Activated CD8-positive, alpha-beta T cell treated with anti-CD3 and anti-CD28 coated beads for 36 hours (primary cell): ENCODE results near the gene TXNRD2. TPM values are rescaled to one million over a fixed set of nuclear protein-coding genes. Genes with fewer than 3 reads are reported as not detected.

Source experiments
- ATAC-seq: fragments of 200-7000 bp; cut with Tn5 transposase; one replicate; pipeline ENCODE4 v1.10.0; 2021; ENCODE audit warnings: mild to moderate bottlenecking, moderate library complexity
- CTCF ChIA-PET: fragments of 350-600 bp; sonication (Branson Sonifier 250); formaldehyde crosslinking; loops from one replicate; lab custom pipeline; 2021; ENCODE audit warnings: antibody characterized with exemption; lab: Charles Lee
- POLR2A ChIA-PET: fragments of 350-600 bp; sonication (Branson Sonifier 250); formaldehyde crosslinking; loops from one replicate; lab custom pipeline; 2021; ENCODE audit warnings: antibody characterized with exemption; lab: Charles Lee
- DNase-seq: peaks from one replicate; pipeline ENCODE4 v3.0.0-alpha.2; 2020
- H3K27ac Mint-ChIP-seq: one replicate; pipeline ENCODE4 v1.8.0; 2021; ENCODE audit warnings: mild to moderate bottlenecking, mixed read lengths
- H3K27me3 Mint-ChIP-seq: one replicate; pipeline ENCODE4 v1.8.0; 2021; ENCODE audit warnings: mixed read lengths
- H3K36me3 Mint-ChIP-seq: one replicate; pipeline ENCODE4 v1.8.0; 2021; ENCODE audit warnings: low read depth, mixed read lengths
- H3K4me1 Mint-ChIP-seq: one replicate; pipeline ENCODE4 v1.8.0; 2021; ENCODE audit warnings: low read depth, mixed read lengths
- H3K4me3 Mint-ChIP-seq: one replicate; pipeline ENCODE4 v1.8.0; 2021; ENCODE audit warnings: mild to moderate bottlenecking, moderate library complexity, mixed read lengths
- H3K9me3 Mint-ChIP-seq: one replicate; pipeline ENCODE4 v1.8.0; 2021; ENCODE audit warnings: mixed read lengths
- intact Hi-C: fragments of 100-400 bp; cut with micrococcal nuclease; formaldehyde crosslinking; loops from one replicate; pipeline ENCODE4 v1.10.0; 2022
- total RNA-seq, 2 experiments: library from RNA; stranded (reverse); gene quantifications; one replicate each; pipeline ENCODE4 v1.2.3, GENCODE V29; 2021
- TF ChIP-seq, protein P1 (sequence below): fragments of 200-600 bp; IDR thresholded peaks from one replicate; pipeline ENCODE4 v1.8.0; 2022; ENCODE audit warnings: antibody characterized with exemption, mild to moderate bottlenecking

Gene TXNRD2
- total RNA-seq, 2 experiments from 2014 or later, result 18.0 to 18.5 TPM

DNA sequence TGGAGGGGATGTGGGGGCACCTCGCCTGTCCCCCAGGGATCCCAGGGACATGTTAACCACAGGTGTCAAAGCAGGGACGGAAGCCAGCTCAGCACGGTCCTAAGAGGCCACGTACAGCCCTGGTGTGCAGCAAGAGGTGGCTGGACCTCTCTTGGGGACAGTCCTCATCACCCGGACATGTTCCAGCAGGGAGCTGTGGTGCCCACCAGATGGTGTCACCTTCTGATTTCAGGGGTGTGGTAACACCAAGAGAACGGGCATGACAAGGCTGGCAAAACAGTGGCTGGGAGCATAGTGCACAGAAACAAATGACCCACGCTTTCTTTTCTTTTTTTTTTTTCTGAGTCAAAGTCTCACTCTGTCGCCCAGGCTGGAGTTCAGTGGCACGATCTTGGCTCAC, 25.6 kb downstream of the TXNRD2 start:
- intact Hi-C loops, result no loop called here
- no peaks in the 10 kb centered on the region for H3K9me3 Mint-ChIP-seq
- ChIA-PET CTCF (interaction anchor here (1.2 to 7.2 kb wide), 2 partner anchors 32 to 184 kb away, joined by 5 to 144 read pairs; no protein-coding TSS in a partner anchor), POLR2A (interaction anchor here (1.0 kb wide), 1 partner anchor 20 kb away, joined by 3 read pairs; no protein-coding TSS in a partner anchor)
- peaks cover 23% of the 10 kb centered on the region for H3K36me3 Mint-ChIP-seq
- no peak overlapping the region for H3K4me3 Mint-ChIP-seq
- H3K27me3 Mint-ChIP-seq, result no peaks in the 10 kb centered on the region
- no peak for DNase-seq
- ATAC-seq, result no peak
- TF ChIP-seq, protein P1, sequence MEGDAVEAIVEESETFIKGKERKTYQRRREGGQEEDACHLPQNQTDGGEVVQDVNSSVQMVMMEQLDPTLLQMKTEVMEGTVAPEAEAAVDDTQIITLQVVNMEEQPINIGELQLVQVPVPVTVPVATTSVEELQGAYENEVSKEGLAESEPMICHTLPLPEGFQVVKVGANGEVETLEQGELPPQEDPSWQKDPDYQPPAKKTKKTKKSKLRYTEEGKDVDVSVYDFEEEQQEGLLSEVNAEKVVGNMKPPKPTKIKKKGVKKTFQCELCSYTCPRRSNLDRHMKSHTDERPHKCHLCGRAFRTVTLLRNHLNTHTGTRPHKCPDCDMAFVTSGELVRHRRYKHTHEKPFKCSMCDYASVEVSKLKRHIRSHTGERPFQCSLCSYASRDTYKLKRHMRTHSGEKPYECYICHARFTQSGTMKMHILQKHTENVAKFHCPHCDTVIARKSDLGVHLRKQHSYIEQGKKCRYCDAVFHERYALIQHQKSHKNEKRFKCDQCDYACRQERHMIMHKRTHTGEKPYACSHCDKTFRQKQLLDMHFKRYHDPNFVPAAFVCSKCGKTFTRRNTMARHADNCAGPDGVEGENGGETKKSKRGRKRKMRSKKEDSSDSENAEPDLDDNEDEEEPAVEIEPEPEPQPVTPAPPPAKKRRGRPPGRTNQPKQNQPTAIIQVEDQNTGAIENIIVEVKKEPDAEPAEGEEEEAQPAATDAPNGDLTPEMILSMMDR, result no peak
- no peak overlapping the region for H3K27ac Mint-ChIP-seq
- H3K4me1 Mint-ChIP-seq, result no peaks in the 10 kb centered on the region

DNA sequence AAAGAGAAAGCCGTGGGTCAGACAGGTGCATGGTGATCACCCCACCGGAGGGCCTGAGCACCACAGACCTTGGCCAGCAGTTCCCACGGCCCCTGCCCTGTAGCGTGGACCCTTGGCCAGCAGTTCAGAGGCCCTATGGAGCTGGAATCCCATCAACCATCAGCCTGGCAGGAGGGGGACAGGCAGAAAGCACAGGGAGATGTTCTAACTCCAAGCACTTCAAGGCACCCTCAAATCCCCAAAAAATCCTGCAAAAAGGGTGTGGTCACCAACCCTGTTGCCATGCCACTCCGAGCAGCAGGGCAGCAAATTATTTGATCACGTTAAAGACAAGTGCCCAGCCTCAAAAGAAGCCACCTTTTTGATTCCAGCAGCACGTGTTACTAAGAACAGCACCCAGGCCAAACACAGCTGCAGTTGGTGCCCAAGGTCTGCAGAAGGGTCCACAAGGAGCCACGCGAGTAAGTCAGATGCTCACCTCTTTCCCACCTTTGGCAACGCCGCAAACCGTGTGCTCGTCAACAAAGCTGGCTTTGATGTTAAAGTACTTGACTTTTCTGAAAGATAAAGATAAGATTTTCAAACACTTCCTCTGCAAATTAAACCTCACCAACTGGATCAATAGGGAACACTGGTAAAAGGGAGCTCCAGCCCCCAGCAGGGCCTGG, 26.2 kb downstream of the TXNRD2 start:
- intact Hi-C loops, result no loop called here
- Mint-ChIP-seq H3K4me1 (no peaks in the 10 kb centered on the region), H3K27me3 (no peaks in the 10 kb centered on the region), H3K36me3 (peaks cover 23% of the 10 kb centered on the region), H3K4me3 (no peak overlapping the region), H3K9me3 (no peaks in the 10 kb centered on the region), H3K27ac (no peak overlapping the region)
- no peak for ATAC-seq
- no peak for DNase-seq
- TF ChIP-seq, protein P1, result no peak
- CTCF ChIA-PET, result interaction anchor here (1.2 to 7.2 kb wide), 2 partner anchors 32 to 184 kb away, joined by 5 to 144 read pairs; no protein-coding TSS in a partner anchor
- POLR2A ChIA-PET, result interaction anchor here (1.0 kb wide), 1 partner anchor 19 kb away, joined by 3 read pairs; no protein-coding TSS in a partner anchor

GRCh38 chr22:19914201-19914943, 27.2 kb downstream of the TXNRD2 start:
- no peak for ATAC-seq
- H3K27ac Mint-ChIP-seq, result no peak overlapping the region
- ChIA-PET POLR2A (interaction anchor here (1.2 to 1.9 kb wide), 2 partner anchors 138 to 184 kb away, joined by 4 to 5 read pairs; no protein-coding TSS in a partner anchor), CTCF (interaction anchor here (1.3 to 7.2 kb wide), 2 partner anchors 33 to 183 kb away, joined by 3 to 144 read pairs; no protein-coding TSS in a partner anchor)
- DNase-seq, result no peak
- H3K4me3 Mint-ChIP-seq, result no peak overlapping the region
- no peaks in the 10 kb centered on the region for H3K27me3 Mint-ChIP-seq
- no peaks in the 10 kb centered on the region for H3K9me3 Mint-ChIP-seq
- TF ChIP-seq, protein P1, result no peak
- H3K4me1 Mint-ChIP-seq, result peaks cover 7% of the 10 kb centered on the region
- intact Hi-C loops, result no loop called here
- H3K36me3 Mint-ChIP-seq, result peaks cover 23% of the 10 kb centered on the region

- TF ChIP-seq, protein P1, result no peak
- ChIA-PET CTCF (interaction anchor here (0.5 to 7.2 kb wide), 5 partner anchors 12 to 190 kb away, joined by 3 to 144 read pairs (median 3); partner anchors contain the start of gene GP1BB), POLR2A (interaction anchor here (1.2 to 1.9 kb wide), 2 partner anchors 137 to 183 kb away, joined by 4 to 5 read pairs; no protein-coding TSS in a partner anchor)
- ATAC-seq (no peak), DNase-seq (no peak)
- no peaks in the 10 kb centered on the region for H3K27me3 Mint-ChIP-seq
- no peaks in the 10 kb centered on the region for H3K9me3 Mint-ChIP-seq
- peaks cover 25% of the 10 kb centered on the region for H3K36me3 Mint-ChIP-seq
- peaks cover 8% of the 10 kb centered on the region for H3K4me1 Mint-ChIP-seq
- H3K4me3 Mint-ChIP-seq, result no peak overlapping the region
- H3K27ac Mint-ChIP-seq, result no peak overlapping the region
- intact Hi-C loops, result no loop called here
Observed at GRCh38 chr22:19913337-19913936, 28.2 kb downstream of the TXNRD2 start.
